Measurements from ENCODE around the gene KRTAP9-6.

DNA sequence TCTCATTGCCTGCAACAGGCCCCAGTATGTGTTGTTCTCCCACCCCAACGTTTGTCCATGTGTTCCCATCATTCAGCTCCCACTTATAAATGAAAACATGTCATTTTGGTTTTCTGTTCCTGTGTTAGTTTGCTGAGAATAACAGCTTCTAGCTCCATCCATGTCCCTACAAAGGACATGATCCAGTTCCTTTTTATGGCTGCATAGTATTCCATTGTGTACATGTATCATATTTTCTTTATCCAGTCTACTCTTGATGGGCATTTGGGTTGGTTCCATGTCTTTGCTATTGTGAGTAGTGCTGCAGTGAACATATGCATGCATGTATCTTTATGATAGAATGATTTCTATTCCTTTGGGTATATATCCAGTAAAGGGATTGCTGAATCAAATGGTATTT is 49.5 kb upstream of the KRTAP9-6 start:
- TF ChIP-seq, protein P1, sequence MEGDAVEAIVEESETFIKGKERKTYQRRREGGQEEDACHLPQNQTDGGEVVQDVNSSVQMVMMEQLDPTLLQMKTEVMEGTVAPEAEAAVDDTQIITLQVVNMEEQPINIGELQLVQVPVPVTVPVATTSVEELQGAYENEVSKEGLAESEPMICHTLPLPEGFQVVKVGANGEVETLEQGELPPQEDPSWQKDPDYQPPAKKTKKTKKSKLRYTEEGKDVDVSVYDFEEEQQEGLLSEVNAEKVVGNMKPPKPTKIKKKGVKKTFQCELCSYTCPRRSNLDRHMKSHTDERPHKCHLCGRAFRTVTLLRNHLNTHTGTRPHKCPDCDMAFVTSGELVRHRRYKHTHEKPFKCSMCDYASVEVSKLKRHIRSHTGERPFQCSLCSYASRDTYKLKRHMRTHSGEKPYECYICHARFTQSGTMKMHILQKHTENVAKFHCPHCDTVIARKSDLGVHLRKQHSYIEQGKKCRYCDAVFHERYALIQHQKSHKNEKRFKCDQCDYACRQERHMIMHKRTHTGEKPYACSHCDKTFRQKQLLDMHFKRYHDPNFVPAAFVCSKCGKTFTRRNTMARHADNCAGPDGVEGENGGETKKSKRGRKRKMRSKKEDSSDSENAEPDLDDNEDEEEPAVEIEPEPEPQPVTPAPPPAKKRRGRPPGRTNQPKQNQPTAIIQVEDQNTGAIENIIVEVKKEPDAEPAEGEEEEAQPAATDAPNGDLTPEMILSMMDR (IDR thresholded peaks at IDR 0.05), result no peak
- TF ChIP-seq EZH2 (IDR thresholded peaks at IDR 0.05; ENCODE audit: borderline replicate concordance, insufficient read depth, low read depth, low read length, poor library complexity, severe bottlenecking), result no peak
